IPS-20b (cell line): ENCODE measurements around the gene RXFP4.
"Not testable (repeated sequence)": the region's sequence is repeated elsewhere in the genome, so short reads cannot be mapped to it uniquely, and the experiment has no call there.

ENCODE experiments used
- H3K27ac ChIP-seq: one replicate; pipeline ENCODE4 v1.5.1; 2013; ENCODE audit warnings: low read length
- H3K27me3 ChIP-seq: 2 replicates; pipeline ENCODE4 v1.6.1; 2013; ENCODE audit warnings: mild to moderate bottlenecking, low read length, inconsistent platforms; ENCODE audit not compliant: insufficient read depth
- H3K36me3 ChIP-seq: 2 replicates; pipeline ENCODE4 v1.6.1; 2013; ENCODE audit warnings: low read depth, mild to moderate bottlenecking, inconsistent platforms, low read length, moderate library complexity; ENCODE audit not compliant: insufficient read depth
- H3K4me1 ChIP-seq: 2 replicates; pipeline ENCODE4 v1.6.1; 2013; ENCODE audit warnings: mild to moderate bottlenecking, control low read depth, inconsistent platforms, low read length, moderate library complexity; ENCODE audit not compliant: insufficient read depth
- H3K4me3 ChIP-seq: 2 replicates; pipeline ENCODE4 v1.5.1; 2013; ENCODE audit warnings: mild to moderate bottlenecking, low read length, inconsistent platforms
- H3K9ac ChIP-seq: 2 replicates; pipeline ENCODE4 v1.6.1; 2013; ENCODE audit warnings: low read depth, mild to moderate bottlenecking, inconsistent platforms, low read length, moderate library complexity
- H3K9me3 ChIP-seq: 2 replicates; pipeline ENCODE4 v1.6.1; 2013; ENCODE audit warnings: mild to moderate bottlenecking, low read depth, low read length, inconsistent platforms; ENCODE audit not compliant: insufficient read depth

Gene RXFP4

DNA sequence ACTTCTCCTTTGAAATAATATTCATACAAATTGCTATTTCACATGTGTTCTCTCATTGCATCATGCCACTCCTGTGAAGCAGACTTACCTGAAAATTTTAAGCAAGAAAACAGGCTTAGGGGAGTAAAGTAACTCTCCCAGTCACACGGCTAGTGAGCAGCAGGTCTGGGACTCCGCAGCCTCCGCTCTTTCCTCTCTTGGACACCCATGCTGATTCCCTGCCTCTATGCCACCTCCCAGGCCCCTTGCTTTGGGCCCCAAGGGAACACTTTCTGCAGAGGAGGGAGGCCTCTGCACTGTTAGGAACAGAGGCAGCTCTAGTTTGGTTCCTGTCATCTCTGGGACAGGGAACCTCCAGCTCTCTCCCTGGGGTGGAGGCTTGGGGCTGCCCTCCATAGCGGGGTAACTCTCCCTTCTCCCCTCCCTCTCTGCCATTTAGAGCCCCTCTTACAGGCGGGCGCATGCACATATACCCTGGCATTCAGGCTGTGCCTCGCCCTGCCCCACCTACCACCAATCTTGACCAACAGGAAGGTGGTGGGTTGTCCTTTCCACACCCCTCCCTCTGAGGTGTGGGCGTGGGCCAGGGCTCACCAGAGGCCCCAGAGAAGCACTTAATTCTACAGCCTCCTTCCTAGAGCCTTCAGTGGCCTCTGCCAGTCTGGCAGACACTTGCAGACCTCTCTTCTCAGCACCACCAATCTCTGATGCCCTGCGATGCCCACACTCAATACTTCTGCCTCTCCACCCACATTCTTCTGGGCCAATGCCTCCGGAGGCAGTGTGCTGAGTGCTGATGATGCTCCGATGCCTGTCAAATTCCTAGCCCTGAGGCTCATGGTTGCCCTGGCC, at the start of gene RXFP4:
Gene RXFP4 (plus strand): TSS at position 646 of the 852 bp plus-strand sequence. CDS start 72 bp downstream, at position 718.
- Histone ChIP-seq H3K27ac (no peak within 1 kb of the TSS), H3K4me1 (peaks cover 10% of the 10 kb centered on the region)

GRCh38 chr1:155892796-155893195, 48.6 kb upstream of the RXFP4 start:
- Histone ChIP-seq H3K27me3 (no peaks in the 10 kb centered on the region), H3K27ac (no peak overlapping the region), H3K4me3 (no peak overlapping the region), H3K4me1 (no peaks in the 10 kb centered on the region), H3K9me3 (no peaks in the 10 kb centered on the region), H3K9ac (no peak overlapping the region), H3K36me3 (peaks cover 11% of the 10 kb centered on the region)

More for the DNA sequence above, at the start of gene RXFP4:
- Histone ChIP-seq H3K4me3 (no peak within 1 kb of the TSS), H3K9me3 (no peaks in the 10 kb centered on the region), H3K36me3 (peaks cover 3% of the 10 kb centered on the region), H3K27me3 (no peaks in the 10 kb centered on the region), H3K9ac (0 out of 2 replicates have a peak within 1 kb of the TSS, but pooled peaks have one; percentile 7)

GRCh38 chr1:155893389-155894142, 47.9 kb upstream of the RXFP4 start:
- Histone ChIP-seq H3K9ac (no peak overlapping the region), H3K4me3 (no peak overlapping the region), H3K27me3 (no peaks in the 10 kb centered on the region), H3K9me3 (no peaks in the 10 kb centered on the region), H3K36me3 (peaks cover 16% of the 10 kb centered on the region), H3K4me1 (no peaks in the 10 kb centered on the region), H3K27ac (no peak overlapping the region)

DNA sequence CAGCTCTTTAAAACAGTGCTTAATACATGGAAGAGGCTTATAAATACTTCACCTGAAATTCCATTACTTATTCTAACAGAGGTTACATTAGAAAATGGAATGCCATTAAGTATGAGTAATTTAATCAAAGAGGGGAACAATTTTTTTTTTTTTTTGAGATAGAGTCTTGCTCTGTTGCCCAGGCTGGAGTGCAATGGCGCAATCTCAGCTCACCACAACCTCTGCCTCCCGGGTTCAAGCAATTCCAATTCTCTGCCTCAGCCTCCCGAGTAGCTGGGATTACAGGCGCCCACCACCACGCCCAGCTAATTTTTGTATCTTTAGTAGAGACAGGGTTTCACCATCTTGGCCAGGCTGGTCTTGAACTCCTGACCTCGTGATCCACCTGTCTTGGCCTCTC, 45.8 kb upstream of the RXFP4 start:
- H3K4me1 ChIP-seq, H3K27me3 ChIP-seq, H3K27ac ChIP-seq, H3K9me3 ChIP-seq, H3K9ac ChIP-seq, H3K4me3 ChIP-seq: not testable (repeated sequence)
- H3K36me3 ChIP-seq: peaks cover 37% of the 10 kb centered on the region

GRCh38 chr1:155896476-155896875, 45.0 kb upstream of the RXFP4 start:
- H3K9ac ChIP-seq, H3K4me1 ChIP-seq, H3K4me3 ChIP-seq, H3K27me3 ChIP-seq, H3K9me3 ChIP-seq, H3K27ac ChIP-seq: not testable (repeated sequence)
- H3K36me3 ChIP-seq: peaks cover 46% of the 10 kb centered on the region

GRCh38 chr1:155897746-155898145, 43.7 kb upstream of the RXFP4 start:
- peaks cover 51% of the 10 kb centered on the region for H3K36me3 ChIP-seq

GRCh38 chr1:155898888-155899287, 42.5 kb upstream of the RXFP4 start:
- no peak overlapping the region for H3K27ac ChIP-seq
- no peaks in the 10 kb centered on the region for H3K27me3 ChIP-seq
- peaks cover 59% of the 10 kb centered on the region for H3K36me3 ChIP-seq
- H3K9ac ChIP-seq: no peak overlapping the region
- H3K4me3 ChIP-seq: no peak overlapping the region
- H3K9me3 ChIP-seq: no peaks in the 10 kb centered on the region
- no peaks in the 10 kb centered on the region for H3K4me1 ChIP-seq

More at GRCh38 chr1:155897746-155898145, 43.7 kb upstream of the RXFP4 start:
- Histone ChIP-seq H3K9ac (no peak overlapping the region), H3K27me3 (no peaks in the 10 kb centered on the region), H3K9me3 (no peaks in the 10 kb centered on the region), H3K4me1 (no peaks in the 10 kb centered on the region), H3K27ac (no peak overlapping the region), H3K4me3 (no peak overlapping the region)

DNA sequence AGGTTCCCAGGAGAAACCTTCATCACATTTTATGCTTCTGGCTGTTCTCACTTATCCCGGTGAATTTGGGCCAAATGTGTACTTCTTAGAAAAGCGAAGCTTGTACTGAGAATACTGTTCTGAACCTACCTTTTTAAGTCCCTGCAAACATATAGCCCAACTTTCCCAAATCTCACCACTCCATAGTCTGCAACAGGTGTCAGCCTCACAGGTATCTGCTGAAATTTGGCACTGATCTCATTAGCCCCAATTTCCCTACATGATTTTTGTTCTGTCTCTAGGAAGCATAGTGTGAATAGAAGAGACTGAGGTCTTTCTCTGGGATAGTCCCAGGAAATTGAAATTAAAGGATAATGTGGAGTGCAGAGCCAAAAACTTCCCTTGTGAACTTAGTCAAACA, 41.8 kb upstream of the RXFP4 start:
- Histone ChIP-seq H3K9ac (no peak overlapping the region), H3K27me3 (no peaks in the 10 kb centered on the region)

DNA sequence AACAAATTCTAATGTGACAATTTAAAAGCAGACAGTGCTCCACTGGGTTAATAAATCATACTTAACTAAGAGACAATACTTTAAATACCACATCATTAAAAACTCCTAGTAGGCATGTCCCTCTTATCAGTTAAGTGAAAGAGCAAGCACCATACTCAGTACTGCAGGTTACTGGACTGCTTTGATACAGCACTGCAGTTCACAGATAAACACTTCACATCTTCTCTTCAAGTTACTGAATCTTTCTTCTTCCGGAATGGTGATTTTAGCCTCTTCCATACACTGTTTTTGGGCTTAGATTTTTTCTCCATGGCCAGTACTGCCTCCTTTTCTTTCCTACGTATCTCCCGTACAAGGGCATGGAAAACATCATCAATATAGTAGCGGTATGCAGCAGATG, 41.3 kb upstream of the RXFP4 start:
- H3K27ac ChIP-seq: no peak overlapping the region
- H3K4me1 ChIP-seq: no peaks in the 10 kb centered on the region
- no peak overlapping the region for H3K4me3 ChIP-seq
- H3K9me3 ChIP-seq: no peaks in the 10 kb centered on the region
- H3K36me3 ChIP-seq: peaks cover 72% of the 10 kb centered on the region
- H3K9ac ChIP-seq: no peak overlapping the region
- no peaks in the 10 kb centered on the region for H3K27me3 ChIP-seq

More for the DNA sequence above, 41.8 kb upstream of the RXFP4 start:
- H3K4me1 ChIP-seq: no peaks in the 10 kb centered on the region
- H3K27ac ChIP-seq: no peak overlapping the region
- H3K9me3 ChIP-seq: no peaks in the 10 kb centered on the region
- peaks cover 67% of the 10 kb centered on the region for H3K36me3 ChIP-seq
- no peak overlapping the region for H3K4me3 ChIP-seq

DNA sequence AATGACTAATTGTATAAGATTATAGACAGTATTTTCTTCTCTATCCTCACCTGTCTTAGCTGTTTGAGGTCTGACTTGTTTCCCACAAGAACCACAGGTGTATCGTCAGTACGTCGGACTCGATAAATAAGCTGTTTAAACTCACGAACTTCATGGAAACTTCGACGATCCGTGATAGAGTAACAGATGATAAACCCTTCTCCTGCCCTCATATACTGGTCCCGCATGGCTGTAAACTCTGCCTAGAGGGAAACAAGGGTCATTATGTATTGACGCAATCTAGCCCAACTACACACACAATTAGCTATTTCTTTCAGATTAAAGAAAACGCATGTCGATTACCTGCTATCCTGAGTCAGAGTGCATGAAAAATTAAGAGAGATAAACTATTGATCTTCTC, 37.2 kb upstream of the RXFP4 start:
- H3K9me3 ChIP-seq: no peaks in the 10 kb centered on the region
- H3K4me3 ChIP-seq: no peak overlapping the region
- no peak overlapping the region for H3K9ac ChIP-seq
- H3K27ac ChIP-seq: no peak overlapping the region
- H3K4me1 ChIP-seq: no peaks in the 10 kb centered on the region
- H3K36me3 ChIP-seq: peaks cover 79% of the 10 kb centered on the region
- no peaks in the 10 kb centered on the region for H3K27me3 ChIP-seq

GRCh38 chr1:155909894-155910293, 31.5 kb upstream of the RXFP4 start:
- no peak overlapping the region for H3K27ac ChIP-seq
- peaks cover 3% of the 10 kb centered on the region; the same call in 1 of the 2 replicates for H3K4me1 ChIP-seq
- H3K9ac ChIP-seq: no peak overlapping the region; the same call in 1 of the 2 replicates
- H3K9me3 ChIP-seq: no peaks in the 10 kb centered on the region
- H3K36me3 ChIP-seq: peaks cover 71% of the 10 kb centered on the region
- no peaks in the 10 kb centered on the region for H3K27me3 ChIP-seq
- H3K4me3 ChIP-seq: peak overlapping the region; percentile 84
